ENCODE measurements around the gene TGFA. TPM values are rescaled to one million over a fixed set of nuclear protein-coding genes. Genes with fewer than 3 reads are reported as not detected.
A peak's percentile ranks its signal among the peaks of the same experiment; 100 is the strongest.

Gene TGFA
- 1.0 TPM for total RNA-seq
- long read RNA-seq = 0 reads

DNA sequence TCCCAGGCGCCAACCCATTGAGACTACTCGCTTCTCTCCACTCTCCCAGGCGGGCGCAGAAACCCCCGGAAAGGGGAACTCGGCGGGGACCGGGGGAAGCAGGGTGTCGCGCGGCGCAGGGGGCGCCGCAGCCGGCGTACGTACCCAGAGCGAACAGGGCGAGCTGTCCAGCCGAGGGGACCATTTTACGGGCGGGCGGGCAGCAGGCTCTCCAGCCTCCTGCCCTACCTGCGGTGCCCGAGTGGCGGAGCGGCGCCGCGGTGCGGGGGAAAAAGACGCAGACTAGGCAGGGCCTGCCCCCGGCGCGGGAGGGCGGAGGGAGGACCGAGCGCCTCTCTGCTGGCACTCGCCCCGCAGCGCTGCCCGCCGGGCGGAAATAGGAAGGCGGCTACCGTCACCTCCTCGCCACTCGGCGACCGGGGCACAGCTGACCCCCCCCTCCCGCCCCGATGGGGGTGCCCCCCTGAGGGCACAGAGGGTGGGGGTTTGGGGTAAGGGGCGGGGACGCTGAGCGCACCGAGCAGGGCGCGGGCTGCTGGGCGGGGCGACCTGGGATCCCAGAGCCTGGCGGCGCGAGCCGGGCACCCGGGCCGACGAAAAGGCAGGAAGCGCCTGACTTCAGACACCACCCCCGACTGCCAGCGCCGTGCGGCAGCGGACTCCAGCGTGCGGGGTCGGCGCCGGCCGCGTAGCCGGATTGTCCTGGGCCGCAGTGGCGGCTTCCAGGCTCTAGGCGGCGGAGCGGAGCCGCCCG lies at the start of gene TGFA:
TSS of gene TGFA (minus strand) at position 243 of the 754 bp plus-strand sequence. CDS start at position 184, 59 bp downstream.
- intact Hi-C loops (cut with DNase I) = loop anchor here (2.0 kb wide), 1 partner anchor 63 kb away; no protein-coding TSS in a partner anchor
- peak; percentile 91 for DNase-seq (ENCODE audit: missing footprints)

DNA sequence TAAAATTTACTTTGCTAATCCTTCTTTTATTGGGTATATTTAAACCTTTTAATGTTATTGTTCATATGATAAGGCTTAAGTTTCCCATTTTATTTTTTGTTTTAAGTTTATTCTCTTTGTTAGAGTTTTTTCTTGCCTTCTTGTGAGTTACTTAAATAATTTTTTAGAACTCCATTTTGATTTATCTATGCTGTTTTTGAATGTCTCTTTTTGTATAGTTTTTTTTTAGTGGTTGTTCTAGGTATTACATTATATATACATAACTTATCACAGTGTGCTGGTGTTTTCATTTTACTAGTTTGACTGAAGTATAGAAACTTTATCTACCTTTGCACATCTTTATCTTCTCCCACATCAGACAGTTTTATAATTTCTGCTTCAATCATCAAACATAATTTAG lies 49.4 kb upstream of the TGFA start:
- DNase-seq (ENCODE audit: missing footprints) (no peak), ATAC-seq (no peak)
- intact Hi-C loops (cut with DNase I) = no loop called here

More for the DNA sequence above, at the start of gene TGFA:
- ATAC-seq = peak; percentile 89

DNA sequence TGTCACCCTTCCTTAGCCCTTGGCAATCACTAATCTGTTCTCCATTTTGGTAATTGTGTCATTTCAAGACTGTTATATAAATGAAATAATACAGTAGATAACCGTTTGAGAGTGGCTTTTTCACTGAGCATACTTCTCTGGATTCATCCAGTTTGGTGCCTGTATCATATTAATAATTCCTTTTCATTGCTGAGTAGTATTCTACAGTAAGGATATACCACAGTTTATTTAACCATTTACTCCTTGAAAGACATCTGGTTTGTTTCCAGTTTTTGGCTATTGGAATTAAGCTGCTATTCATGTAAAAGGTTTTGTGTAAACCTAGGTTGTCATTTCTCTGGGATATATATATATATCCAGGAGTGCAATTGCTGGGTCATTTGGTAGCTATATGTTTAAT lies 44.6 kb upstream of the TGFA start:
- no peak for ATAC-seq
- DNase-seq (ENCODE audit: missing footprints) = no peak
- intact Hi-C loops (cut with DNase I) = no loop called here

DNA sequence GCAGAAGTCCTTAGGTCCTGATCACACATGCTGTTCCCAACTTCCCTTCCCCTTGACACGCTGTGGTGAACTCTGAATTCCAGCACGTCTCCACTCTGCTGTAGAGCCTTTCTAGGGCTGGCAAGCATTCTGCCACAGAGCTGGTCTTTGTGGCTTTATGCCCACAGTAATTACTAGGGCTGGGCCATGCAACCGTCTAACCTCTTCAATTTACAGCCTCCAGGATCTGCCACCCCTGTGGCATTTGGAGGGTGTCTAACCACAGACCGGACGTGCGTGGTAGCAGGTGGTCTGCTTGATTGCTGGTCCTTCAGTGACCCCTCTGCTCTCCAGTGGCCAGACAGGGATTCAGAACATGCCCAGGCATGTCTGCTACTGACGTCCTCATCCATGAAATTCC lies 43.1 kb upstream of the TGFA start:
- DNase-seq (ENCODE audit: missing footprints) = no peak
- intact Hi-C loops (cut with DNase I) = no loop called here
- peak; percentile 84 for ATAC-seq

DNA sequence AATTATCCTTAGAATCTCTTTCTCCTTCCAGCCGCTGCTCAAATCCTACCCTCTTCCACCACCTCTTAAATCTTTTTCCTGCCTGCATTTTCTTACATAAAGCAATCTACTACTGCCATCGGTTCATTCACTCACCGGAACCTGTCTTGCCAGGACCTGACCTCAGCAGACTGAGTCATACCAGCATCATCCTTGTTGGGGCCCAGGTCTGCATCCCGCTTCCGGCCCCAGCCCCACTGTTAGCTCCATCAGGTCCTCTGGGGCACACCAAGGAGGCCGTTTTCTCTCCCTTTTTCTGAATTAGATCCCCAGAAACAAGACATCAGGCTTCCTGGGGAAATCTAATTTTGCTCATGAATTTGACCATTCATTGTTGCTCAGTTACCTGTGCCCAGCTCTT lies 42.7 kb upstream of the TGFA start:
- no peak for ATAC-seq
- no peak for DNase-seq (ENCODE audit: missing footprints)
- intact Hi-C loops (cut with DNase I) = no loop called here

DNA sequence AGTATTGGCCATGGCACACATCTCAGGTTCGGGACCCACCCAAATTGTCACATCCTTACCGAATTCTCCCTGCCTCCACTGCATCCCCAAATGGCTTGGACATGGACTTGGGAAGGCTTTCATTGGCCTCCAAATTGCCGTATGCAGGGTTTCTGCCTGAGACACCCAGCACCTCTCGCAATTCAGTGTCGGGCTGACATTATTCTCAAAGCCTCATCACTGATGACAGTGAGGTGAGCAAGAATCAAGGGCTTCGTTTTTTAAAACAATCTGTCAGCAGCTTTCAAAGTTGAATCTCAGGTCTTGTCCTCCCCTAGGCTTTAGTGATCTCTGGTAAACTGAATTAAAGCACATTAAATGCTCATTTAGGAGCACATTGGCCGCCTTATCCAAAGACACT lies 29.5 kb upstream of the TGFA start:
- DNase-seq (ENCODE audit: missing footprints) (no peak), ATAC-seq (no peak)
- intact Hi-C loops (cut with DNase I) = no loop called here

DNA sequence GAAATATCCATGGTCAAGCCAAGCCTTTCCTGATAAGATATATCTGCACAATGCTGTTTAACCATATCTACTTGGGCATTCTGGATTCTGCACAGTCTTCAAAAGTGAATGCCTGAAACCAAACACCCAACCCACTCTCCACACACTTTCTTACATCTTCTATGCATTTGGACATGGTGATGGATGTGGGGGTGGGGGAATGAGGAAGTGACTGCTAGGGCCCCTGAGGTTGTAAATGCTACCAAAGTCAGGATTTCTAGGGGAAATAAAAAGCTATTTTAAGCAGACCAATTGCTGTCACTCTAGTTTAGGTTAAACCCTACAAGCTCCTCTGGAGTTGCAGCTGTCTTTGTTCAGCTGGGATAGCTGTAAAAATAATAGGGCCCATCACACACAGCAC lies 26.7 kb upstream of the TGFA start:
- intact Hi-C loops (cut with DNase I) = no loop called here
- DNase-seq (ENCODE audit: missing footprints) (no peak), ATAC-seq (no peak)

DNA sequence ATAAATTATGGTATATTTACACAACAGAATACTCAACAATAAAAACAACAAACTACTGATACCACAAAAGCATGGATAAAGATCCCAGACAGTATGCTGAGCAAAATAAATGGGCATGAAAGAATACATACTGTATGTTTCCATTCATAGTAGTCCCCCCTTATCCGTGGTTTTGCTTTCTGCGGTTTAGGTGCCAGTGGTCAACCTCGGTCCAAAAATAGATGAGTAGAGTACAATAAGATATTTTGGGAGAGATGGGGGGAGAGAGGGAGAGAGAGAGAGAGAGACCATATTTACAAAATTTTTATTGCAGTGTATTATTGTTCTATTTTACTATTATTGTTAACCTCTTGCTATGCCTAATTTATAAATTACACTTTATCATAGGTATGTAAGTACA lies 21.0 kb upstream of the TGFA start:
- ATAC-seq (peak; percentile 54), DNase-seq (ENCODE audit: missing footprints) (no peak)

DNA sequence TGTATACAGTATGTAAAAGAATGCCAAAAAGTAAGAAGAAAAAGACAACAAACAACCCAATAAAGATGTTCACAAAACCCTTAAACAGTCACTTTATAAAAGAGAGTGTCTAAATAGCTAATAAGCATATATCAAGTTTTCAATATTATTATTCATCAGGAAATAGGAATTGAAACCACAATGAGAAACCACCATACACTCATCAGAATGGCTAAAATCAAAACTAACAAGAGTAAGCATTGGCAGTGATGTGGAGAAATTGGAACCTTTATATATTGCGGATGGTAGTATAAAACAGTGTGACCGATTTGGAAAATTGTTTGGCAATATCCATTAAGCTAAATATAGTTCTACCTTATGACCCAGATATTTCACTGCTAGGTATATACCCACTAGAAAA lies 20.5 kb upstream of the TGFA start:
- DNase-seq (ENCODE audit: missing footprints) (no peak), ATAC-seq (no peak)
- intact Hi-C loops (cut with DNase I) = no loop called here

More for the DNA sequence above, 21.0 kb upstream of the TGFA start:
- intact Hi-C loops (cut with DNase I) = no loop called here

DNA sequence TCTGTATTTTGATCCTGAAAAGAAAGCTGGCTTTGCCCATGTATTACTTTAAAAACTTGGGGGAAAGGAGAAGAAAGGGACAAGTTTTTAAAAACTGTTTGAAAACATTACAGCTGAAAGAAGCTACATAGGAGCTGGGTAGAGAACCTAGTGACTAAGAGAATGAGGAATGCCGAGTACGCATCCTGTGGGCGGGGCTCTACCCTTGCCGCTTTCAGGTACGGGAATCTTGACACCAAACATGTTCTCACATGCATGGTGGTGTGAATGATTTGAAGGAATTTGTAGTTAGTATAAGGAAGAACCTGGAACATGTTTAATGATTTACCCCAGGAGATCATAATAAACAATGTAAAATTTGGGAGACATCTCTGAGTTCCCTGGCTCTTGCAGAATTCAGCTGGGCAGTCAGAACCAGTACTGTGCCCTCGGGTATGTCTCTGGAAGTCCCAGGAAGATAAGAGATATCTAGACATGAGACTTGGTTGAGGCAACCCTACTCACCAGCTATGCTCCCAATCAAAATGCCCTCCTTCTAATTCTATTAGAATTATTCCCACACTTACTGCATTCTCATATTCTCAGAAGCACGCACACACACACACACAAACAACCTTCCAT lies 16.5 kb upstream of the TGFA start:
- DNase-seq (ENCODE audit: missing footprints) (no peak), ATAC-seq (no peak)
- intact Hi-C loops (cut with DNase I) = no loop called here

DNA sequence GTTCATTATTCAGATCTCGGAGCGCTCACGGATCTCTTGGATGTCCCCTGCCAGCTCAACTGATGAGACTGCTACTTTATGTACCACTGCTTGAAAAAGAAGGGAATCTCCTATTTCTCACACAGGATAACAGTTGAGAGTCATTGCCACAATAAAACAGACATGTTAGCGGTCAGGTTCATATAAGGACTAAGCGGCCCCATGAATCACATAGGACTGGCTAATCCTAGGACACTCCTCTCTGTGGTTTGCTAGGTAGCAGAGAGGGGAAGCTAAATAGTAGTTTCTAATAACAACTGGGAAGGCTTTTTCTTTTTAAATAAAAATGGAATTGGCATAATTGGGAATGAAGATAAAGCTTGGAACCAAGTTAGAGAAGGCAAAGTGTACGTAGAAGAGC lies 15.9 kb upstream of the TGFA start:
- intact Hi-C loops (cut with DNase I) = no loop called here
- DNase-seq (ENCODE audit: missing footprints) = no peak
- no peak for ATAC-seq

DNA sequence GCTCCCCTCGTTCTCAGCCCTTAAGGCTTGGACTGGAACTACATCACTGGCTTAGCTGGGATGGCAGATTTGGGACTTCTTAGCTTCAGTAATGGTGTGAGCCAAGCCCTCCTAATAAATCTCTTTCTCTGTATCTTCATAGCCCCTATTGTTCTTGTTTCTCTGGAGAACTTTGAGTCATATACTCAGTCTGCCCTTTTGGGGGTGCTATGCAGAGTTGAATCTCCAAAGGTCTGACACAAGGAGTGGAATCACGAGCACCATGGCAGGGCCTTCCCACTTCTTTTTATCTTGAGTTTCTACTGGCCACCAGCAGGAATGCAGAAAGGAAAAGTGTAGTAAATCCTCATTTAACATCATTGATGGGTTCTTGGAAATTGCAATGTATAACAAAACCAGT lies 13.3 kb upstream of the TGFA start:
- ATAC-seq = no peak
- intact Hi-C loops (cut with DNase I) = no loop called here
- DNase-seq (ENCODE audit: missing footprints) = no peak

DNA sequence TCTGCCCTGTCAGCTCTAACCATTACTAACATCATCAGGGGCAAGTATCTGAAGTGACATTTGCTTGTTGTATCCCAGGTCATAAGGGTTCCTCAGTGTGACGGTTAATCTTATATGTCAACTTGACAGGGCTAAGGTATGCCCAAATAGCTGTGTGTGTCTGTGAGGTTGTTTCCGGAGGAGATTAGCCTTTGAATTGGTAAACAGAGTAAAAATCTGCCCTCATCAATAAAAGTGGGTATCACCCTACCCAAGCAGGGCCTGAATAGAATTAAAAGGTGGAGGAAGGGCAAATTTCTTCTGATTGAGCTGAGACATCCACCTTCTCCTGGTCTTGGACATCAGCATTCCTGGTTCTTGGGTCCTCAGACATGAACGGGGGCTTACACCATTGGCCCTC lies 12.8 kb upstream of the TGFA start:
- intact Hi-C loops (cut with DNase I) = no loop called here
- ATAC-seq (no peak), DNase-seq (ENCODE audit: missing footprints) (no peak)

DNA sequence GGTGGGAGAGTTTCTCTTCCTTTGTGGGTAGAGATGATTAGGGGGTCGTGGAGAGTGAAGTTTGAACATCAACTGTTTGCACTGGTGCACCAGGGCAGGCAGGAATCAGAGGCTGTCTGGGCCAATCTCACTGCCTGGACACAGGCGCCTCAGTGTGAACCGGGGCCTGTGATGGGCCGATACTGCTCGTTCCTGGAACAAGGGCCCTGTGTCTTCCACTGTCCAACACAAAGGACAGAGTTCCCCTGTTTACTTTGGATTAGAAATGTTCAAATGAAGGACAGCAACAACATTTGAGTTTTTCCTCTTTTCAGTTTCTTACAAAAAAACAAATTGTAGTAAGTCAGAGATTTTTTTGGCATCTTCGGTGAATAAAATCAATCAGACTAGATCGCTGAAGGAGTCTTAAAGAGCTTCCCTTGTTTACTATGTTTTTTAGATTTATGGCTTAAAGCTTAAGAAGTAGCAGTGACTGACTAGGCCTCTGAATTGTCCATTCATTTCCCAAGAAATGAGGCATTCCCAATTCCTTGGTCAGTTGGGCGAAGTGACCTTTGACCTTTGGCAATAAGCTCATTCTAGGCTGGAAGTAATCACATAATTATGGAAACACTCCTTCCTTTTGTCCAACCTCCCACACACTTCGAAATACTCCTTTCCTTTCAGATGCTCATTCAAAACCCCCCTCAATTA lies 11.6 kb upstream of the TGFA start:
- no peak for DNase-seq (ENCODE audit: missing footprints)
- ATAC-seq = no peak
- intact Hi-C loops (cut with DNase I) = no loop called here

DNA sequence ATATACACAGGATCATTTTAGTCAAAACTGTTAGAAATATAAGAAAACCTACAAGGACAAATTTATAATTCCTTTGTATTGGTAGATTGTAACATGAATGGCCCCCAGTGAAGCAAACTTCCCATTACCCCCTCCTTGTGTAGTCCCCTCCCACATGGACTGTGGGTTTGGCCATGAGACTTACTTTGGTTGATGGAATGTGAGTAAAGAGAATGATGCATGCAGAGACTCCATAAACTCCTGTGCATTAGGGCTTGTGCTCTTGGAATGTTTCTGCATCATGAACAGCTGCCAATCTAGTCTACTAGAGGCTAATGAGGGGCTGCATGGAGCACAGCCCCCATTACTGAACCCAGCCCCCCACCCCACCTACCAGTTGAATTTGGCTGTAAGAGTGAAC lies 8.3 kb upstream of the TGFA start:
- no peak for ATAC-seq
- no peak for DNase-seq (ENCODE audit: missing footprints)
- intact Hi-C loops (cut with DNase I) = no loop called here

DNA sequence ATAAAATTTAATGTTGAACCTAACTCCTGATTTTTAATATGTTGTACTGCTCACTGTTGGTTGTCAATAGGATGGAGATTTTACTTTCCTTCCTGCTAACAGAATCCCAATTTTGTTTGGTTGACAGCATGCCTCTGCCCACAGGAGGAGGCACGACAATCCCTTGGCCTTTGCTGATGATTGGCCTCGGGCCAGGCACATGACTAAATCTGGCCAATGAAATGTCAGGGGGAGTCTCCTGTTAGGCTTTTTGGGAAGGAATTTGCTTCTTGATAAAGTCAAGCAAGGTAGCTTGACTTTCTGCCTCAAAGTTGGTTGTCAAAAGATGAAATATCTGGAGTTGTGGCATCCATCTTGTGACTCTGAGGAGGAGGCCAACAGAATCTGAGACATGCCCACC lies 6.8 kb upstream of the TGFA start:
- ATAC-seq (no peak), DNase-seq (ENCODE audit: missing footprints) (no peak)
- intact Hi-C loops (cut with DNase I) = no loop called here

DNA sequence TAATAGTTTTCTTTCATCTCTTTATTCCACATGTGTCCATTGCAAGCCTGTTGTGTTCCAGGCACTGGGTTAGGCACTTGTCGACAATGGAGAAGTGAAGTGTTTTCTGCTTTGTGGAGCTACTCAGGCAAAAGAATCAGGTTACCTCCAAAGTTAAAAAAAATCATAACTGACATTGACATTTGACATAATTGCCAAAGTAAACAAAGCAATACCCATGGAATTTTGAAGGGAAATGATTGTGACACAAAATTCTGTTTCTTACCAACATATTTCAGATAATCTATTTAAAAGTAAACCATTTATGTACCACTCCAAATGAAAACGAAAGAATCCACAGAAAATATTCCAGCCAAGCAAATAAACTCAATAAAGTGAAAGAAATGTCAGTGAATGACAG lies 6.4 kb upstream of the TGFA start:
- DNase-seq (ENCODE audit: missing footprints) (no peak), ATAC-seq (no peak)
- intact Hi-C loops (cut with DNase I) = no loop called here

DNA sequence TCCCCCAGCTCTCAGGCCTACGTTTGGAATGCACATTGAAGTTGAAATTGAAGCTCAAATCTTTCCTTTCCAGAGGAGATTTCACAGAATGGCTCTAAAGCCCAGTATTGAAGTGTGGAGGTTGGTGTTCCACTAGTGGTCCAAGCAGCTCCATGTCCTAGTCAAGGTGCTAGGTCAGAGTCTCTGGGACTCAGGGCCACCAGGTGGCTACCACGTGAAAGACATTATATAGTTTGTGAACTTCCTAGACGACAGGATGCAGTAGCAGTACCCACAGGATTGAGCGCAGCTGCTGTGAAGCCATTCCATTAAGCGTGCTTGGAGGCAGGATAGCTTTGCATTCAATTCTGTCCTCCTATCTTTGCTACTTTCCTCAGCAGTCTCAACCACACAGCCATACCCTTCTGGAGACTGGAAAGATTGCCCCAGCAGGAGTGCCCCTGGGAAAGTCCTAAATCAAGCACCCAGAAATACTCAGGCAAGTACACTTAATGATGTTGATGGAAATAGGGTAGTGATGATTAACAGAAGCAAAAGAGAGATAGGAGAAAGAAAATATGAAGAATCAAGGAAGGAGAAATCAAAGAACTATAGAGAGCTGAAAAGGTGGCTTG lies 4.7 kb upstream of the TGFA start:
- no peak for ATAC-seq
- DNase-seq (ENCODE audit: missing footprints) = no peak
- intact Hi-C loops (cut with DNase I) = no loop called here

DNA sequence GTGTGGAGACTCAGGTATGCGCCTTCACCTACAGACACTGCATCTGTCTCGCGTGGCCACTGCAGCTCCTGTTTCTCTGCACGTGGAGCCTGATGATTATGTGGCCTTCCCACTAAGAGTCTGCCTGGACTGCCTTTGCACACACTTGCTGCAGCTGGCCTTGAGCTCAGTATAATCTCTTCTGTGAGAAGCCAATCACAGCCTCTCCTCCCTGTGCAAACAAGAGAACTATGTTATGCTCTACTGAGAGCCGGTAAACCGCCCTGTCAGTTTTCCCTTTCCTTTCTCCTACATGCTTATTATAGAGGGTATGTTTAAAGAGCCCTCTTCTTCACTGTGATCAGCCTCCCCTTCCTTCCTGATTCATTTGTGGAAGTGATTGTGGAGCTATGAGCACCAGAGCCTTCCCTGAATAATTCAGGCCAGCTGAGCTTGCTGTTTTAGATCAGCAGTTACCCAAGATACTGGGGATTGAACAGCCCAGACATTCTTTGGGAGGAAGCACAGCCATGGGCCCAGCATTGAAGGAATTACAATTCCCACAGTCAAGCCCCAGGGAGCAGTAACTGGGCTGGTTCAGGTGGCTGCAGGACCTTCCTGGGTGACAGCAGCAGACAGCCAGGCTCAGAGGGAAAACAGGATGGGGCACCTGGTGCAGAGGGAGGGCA lies 3.7 kb upstream of the TGFA start:
- intact Hi-C loops (cut with DNase I) = no loop called here
- ATAC-seq = no peak

More for the DNA sequence above, 3.7 kb upstream of the TGFA start:
- no peak for DNase-seq (ENCODE audit: missing footprints)
